NCI-H187 (cell line): Measurements from ENCODE around the gene KLHL30.

ENCODE experiments used
- DNase-seq, 2 experiments: peaks; one replicate each; lab custom pipeline; 2025; lab: John Stamatoyannopoulos, UW

The KLHL30 gene

GRCh38 chr2:238132463-238133450, 5.7 kb upstream of the KLHL30 start:
- DNase-seq = no peak

DNA sequence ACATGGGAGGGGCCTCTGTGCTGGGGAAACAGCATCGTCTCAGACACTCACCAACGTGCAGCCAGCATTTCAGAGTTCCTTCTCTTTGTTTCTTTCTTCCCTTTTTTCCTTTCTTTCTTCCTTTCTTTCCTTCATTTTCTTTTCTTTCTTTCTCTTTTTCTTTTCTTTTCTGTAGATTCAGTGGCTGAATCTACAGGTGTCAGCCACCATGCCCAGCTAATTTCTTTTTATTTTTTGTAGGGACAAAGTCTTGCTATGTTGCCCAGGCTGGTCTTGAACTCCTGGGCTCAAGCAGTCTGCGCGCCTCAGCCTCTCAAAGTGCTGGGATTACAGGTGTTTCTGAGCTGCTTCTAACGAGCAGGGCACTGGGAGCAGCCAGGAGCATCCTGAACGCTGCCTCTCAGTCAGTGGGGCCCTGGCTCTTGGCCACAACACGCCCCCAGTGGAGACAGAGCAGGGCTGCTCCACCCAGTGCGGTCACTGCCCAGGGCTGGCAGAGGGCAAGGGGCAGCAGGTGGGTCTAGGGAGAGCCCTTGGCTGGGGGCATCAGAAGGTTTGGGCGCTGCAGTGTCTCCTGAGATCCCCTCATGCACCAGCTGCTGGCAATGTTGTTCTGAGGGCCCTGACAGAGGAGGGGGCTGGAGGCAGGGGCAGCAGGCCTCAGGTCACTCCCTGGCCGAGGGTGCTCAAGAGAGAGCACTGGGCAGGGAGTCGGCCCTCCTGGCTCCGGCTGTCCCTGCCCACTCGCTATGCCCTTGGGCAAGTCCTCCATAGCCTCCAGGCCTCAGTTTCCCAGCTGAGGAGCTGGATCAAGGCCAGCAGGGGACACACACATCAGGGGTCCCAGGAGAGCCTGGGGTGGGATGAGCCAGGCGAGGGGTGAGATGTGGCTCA, 4.7 kb upstream of the KLHL30 start:
- no peak for DNase-seq

DNA sequence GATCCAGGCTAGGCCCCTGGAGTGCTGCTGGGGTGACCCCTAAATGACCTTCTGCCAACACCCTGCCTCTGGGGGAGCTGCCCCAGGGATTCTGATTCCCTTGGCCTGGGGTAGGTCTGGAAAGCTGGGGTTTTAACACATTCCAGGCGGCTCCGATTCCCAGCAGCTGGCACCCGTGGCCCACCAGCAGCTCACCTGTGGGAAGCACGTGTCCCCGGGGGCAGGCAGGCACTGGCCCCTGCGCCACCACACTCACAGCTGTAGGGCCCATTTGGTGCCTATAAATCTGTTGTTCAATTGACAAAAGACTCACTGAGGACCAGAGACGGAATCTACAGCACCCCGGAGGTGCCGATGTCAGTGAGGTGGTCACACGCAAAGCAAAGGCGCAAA, 4.1 kb upstream of the KLHL30 start:
- DNase-seq = no peak

DNA sequence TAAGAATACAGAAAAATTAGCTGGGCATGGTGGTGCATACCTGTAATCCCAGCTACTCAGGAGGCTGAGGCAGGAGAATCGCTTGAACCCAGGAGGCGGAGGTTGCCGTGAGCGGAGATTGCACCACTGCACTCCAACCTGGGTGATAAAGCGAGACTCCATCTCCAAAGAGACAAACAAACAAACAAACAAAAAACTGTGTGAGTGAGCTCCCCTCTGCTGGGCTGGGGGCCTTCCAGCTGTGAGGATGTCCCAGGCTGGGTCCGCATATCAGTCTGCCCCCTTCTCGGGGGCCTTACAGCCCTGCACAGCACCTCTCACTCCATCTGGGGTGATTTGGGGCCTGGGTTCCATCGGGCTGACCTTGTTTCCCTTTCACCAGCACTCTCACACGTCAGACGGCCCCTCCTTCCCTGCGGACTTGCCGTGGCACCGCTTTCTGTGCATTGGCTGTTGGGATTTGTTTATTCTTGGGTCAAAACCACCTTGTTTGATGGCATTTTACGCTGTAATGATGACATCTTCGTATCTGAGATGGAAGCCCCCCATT, 2.8 kb upstream of the KLHL30 start:
- no peak for DNase-seq

DNA sequence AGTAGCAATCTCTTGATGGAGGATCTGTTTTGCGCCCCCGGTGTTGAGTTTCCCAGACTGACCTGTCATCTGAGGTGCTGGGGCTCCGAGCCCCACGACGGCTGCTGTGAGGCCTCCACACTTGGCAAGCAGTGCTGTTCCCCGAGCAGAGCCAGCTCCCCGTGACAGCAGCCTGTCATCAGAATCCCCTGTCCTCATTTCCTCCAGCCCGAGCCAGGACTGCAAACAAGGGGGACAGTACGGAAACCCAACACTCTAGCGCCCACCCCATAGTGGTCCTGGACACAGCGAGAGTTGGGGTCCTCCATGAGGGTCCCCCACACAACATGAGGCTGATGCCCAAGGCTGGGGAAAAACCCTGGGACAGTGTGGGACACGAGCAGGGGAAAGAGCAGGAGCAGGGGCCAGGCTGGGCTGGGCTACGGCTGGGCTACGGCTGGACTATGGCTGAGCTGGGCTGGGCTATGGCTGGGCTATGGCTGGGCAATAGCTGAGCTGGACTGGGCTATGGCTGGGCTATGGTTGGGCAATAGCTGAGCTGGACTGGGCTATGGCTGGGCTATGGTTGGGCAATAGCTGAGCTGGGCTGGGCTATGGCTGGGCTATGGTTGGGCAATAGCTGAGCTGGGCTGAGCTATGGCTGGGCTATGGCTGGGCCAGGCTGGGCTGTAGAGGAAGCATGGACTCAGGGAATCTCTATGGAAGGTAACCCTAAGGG, 1.5 kb upstream of the KLHL30 start:
- no peak for DNase-seq

DNA sequence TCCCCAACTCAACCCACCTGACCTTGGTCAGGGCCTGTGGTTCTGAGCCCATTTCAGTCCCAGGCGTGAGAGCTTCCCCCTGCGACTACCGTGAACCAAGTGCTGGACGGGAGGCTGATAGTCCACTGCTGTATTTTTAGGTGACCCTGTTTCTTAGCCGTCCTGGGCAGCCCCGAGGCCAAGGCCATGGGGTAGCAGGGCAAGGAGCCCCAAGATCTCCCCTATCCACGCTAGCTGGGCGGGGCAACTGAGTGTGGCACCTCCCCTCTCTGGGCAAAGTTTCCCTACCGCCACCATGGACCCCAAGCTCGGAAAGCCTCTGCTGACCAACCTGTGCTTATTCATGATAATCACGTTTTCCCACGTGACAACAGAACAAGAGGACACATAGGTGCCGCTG, 583 bp upstream of the KLHL30 start:
- no peak for DNase-seq

DNA sequence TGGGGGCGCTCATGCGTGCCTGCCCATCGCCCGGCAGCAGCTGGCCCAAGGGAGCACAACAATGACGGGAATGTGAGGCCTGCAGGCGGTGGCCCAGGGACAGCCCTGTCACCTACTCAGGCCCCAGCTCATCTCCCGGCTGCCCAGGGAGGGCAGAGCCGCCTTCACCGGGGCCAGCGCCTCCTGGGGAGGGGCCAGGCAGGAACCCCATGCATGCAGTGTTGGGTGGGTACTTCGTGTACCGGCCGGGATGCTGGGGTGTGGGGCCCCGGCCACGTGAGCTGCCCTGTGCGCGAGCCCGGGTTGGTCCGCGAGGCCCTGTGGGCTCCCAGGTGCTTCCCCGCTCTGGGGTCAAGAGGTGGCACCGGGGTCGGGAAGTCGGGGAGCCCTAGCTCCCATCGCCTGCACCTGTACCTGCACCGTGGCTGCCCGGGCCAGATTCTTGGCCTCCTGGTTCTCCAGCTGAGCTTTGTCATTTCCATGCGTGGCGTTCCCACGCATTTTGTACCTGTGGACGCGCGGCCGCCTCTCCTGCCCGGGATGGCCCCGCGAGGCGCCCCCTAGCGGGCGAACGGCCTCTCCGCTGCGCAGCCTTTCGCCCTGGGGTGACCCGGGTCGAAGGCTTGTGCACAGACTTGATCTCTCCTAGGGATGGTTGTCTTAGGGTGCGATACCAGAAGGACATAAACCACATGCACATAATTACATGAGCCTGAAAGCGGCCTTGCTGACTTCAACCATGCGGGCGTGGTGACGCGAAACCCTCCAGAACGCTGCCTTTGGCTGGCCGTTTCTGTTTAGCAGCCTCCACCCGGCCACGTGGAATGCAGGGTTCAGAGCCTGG, 950 bp downstream of the KLHL30 start:
- no peak for DNase-seq

- no peak for DNase-seq
Observed at GRCh38 chr2:238140040-238140439, 1.6 kb downstream of the KLHL30 start.

DNA sequence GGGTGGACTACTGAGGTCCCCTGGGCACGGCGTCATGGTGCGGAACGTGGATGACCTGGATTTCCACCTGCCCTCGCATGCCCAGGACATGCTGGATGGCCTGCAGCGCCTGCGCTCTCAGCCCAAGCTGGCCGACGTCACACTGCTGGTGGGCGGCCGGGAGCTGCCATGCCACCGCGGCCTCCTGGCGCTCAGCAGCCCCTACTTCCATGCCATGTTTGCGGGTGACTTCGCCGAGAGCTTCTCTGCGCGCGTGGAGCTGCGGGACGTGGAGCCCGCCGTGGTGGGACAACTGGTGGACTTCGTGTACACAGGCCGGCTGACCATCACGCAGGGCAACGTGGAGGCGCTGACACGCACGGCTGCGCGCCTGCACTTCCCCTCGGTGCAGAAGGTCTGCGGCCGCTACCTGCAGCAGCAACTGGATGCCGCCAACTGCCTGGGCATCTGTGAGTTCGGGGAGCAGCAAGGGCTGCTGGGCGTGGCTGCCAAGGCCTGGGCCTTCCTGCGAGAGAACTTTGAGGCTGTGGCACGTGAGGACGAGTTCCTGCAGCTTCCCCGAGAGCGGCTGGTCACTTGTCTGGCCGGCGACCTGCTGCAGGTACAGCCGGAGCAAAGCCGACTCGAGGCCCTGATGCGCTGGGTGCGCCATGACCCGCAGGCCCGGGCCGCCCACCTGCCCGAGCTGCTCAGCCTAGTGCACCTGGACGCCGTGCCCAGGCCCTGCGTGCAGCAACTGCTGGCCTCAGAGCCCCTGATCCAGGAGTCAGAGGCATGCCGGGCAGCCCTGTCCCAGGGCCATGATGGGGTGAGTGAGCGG, 2.5 kb downstream of the KLHL30 start:
- no peak for DNase-seq

DNA sequence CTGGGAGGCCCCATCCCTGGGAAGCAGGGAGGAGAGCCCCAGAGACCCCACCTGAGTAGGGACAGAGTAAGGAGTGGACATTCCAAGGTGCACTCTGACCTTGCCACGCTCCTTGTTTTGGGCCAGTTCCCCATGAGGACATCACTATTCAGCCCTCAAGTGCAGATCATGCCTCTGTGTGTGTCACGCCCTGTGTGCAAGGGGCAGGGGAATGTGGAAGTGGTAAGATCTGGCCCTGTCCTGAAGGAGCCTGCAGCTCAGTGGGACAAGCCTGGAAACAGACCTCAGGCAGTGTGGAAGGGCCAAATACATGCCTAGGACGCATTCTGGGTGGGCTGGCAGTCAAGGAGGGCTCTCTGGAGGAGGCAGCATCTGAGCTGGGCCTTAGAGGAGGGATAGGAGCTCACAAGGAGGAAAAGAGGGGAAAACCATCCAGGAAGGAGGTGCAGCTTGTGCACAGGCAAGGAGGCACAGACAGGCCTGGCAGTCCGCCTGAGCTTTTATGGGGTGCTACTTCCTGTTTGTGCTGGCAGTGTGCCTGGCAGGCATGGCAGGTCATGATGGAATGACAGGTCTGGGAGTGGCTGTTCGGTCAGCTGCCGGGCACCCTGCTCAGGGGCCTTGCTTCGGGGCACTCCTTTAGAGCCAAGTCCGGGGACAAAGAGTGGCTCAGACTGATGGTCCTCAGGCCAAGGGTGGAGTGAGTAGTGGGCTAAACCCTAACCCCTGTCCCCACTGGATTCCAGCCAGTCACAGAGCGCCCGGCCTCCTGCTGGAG, 3.3 kb downstream of the KLHL30 start:
- DNase-seq = no peak

- no peak for DNase-seq
Observed at GRCh38 chr2:238142382-238143205, 4.1 kb downstream of the KLHL30 start.

DNA sequence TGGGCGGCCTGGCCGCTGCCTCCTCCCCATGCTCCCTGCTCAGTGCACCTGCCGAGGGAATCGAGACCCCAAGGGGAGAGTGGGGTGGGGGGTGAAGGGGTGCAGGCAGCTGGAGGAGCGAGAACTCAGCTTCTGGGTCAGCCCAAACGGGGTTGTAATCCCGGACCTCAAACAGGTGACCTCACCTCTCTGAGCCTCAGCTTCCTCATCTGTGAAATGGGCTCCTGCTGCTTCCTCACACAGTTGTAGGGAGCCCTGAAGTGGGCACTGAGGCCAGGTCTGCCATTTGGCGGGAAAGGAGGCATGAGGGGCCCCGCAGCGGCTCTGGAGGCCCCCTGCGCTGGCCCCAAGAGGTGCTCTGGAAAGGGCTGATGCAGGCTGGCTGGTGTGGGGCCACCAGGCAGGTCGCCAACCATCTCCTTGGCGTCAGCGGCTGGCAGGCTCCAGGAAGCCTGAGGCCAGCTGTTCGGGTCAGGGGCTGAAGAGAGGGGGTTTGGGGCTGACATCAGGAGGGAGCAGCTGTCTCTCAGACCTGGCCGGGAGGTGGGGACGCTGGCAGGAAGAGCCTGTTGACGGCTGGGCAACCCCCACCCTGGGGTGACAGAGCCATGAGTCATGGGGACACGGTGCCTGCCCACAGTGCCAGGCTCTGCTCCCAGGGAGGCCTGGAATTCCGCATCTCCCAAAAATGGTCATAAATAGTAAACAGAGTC, 4.9 kb downstream of the KLHL30 start:
- no peak for DNase-seq

DNA sequence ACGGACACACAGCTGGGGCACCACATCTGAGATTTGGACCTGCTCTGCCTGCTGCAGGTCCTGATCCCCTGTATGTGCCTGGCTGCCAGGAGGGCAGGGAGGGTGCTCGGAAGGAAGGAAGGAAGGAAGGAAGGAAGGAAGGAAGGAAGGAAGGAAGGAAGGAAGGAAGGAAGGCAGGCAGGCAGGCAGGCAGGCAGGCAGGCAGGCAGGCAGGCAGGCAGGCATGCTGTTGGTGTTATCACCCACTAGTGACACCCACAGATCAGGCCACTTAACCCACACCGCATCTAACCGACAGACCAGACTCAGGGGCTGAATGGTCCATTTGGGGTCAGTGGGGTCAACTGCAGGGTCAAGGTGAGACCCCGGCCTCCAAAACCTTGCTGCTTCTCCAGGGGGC, 5.8 kb downstream of the KLHL30 start:
- DNase-seq = no peak

DNA sequence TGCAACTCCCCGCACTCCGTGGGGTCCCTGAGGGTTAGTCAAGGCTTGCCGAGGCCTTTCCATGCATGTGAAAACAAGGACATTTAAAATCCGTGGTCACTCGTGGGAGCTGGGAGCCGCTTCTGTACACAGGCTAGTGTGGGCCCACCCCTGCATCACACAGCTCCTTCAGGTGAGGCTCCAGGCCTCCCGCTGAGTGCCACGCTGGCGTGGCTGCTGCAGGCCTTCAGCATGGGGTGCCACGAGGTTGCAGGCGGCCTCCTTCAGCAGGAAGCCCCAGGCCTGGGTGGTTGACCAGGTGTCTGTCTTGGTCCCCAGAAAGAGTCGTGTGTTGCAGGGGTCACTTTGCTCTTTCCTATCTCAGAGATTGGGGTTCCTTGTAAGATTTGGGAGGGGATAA, 6.6 kb downstream of the KLHL30 start:
- DNase-seq = no peak

- DNase-seq = no peak
Observed at GRCh38 chr2:238145851-238146250, 7.4 kb downstream of the KLHL30 start.

GRCh38 chr2:238146884-238147544, 8.5 kb downstream of the KLHL30 start:
- DNase-seq = no peak

DNA sequence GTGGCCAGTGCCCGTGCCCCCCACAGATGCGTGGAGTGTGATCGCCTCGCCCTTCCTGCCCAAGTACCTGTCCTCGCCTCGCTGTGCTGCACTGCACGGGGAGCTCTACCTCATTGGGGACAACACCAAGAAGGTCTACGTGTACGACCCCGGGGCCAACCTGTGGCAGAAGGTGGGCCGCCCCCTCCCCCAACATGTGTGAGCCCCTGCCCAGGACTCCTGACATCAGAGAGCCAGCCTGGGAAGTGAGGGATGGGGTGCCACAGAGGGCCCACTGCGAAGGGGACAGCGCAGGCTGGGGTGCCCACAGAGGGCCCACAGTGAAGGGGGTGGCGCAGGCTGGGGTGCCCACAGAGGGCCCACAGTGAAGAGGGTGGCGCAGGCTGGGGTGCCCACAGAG, 10.5 kb downstream of the KLHL30 start:
- no peak for DNase-seq
